HTERT RPE-1 (cell line): ENCODE measurements around the gene OSGEP.

Experiments used
- in situ Hi-C: fragments of 300-500 bp; cut with MboI; formaldehyde crosslinking; loops from 4 replicates; pipeline ENCODE4 v1.14.3; 2020; ENCODE audit warnings: low sequenced_read_pairs

OSGEP gene

GRCh38 chr14:20434701-20435581 is 19.7 kb downstream of the OSGEP start:
- in situ Hi-C loops: no loop called here

GRCh38 chr14:20429801-20430669 is 24.6 kb downstream of the OSGEP start:
- in situ Hi-C loops: no loop called here

GRCh38 chr14:20428802-20429201 is 25.8 kb downstream of the OSGEP start:
- in situ Hi-C loops: no loop called here

GRCh38 chr14:20428010-20428365 is 26.6 kb downstream of the OSGEP start:
- in situ Hi-C loops: no loop called here

- in situ Hi-C loops: no loop called here
Observed at GRCh38 chr14:20427231-20428009, 27.2 kb downstream of the OSGEP start.

GRCh38 chr14:20424851-20425250 is 29.8 kb downstream of the OSGEP start:
- in situ Hi-C loops: no loop called here

- in situ Hi-C loops: no loop called here
Observed at GRCh38 chr14:20422886-20423285, 31.7 kb downstream of the OSGEP start.

GRCh38 chr14:20421267-20421666 is 33.3 kb downstream of the OSGEP start:
- in situ Hi-C loops: no loop called here

- in situ Hi-C loops: no loop called here
Observed at GRCh38 chr14:20419419-20419818, 35.2 kb downstream of the OSGEP start.

GRCh38 chr14:20418501-20418909 is 36.1 kb downstream of the OSGEP start:
- in situ Hi-C loops: no loop called here

- in situ Hi-C loops: no loop called here
Observed at GRCh38 chr14:20417250-20418186, 37.1 kb downstream of the OSGEP start.

- in situ Hi-C loops: no loop called here
Observed at GRCh38 chr14:20416223-20416622, 38.4 kb downstream of the OSGEP start.

GRCh38 chr14:20415782-20416206 is 38.8 kb downstream of the OSGEP start:
- in situ Hi-C loops: no loop called here

- in situ Hi-C loops: no loop called here
Observed at GRCh38 chr14:20413744-20414082, 40.9 kb downstream of the OSGEP start.

- in situ Hi-C loops: no loop called here
Observed at GRCh38 chr14:20412876-20413743, 41.5 kb downstream of the OSGEP start, which contains the start of gene TEP1. Gene TEP1 (minus strand): TSS chr14:20413501. CDS start chr14:20408439, 5,062 bp downstream.

GRCh38 chr14:20412411-20412810 is 42.2 kb downstream of the OSGEP start:
- in situ Hi-C loops: no loop called here

- in situ Hi-C loops: no loop called here
Observed at GRCh38 chr14:20409226-20409625, 45.4 kb downstream of the OSGEP start.

- in situ Hi-C loops: no loop called here
Observed at GRCh38 chr14:20403521-20403920, 51.1 kb downstream of the OSGEP start.

GRCh38 chr14:20400965-20401593 is 53.5 kb downstream of the OSGEP start:
- in situ Hi-C loops: no loop called here
